ENCODE data around the gene FAM163B.
A peak's percentile ranks its signal among the peaks of the same experiment; 100 is the strongest.

The FAM163B gene

GRCh38 chr9:133609311-133610098 lies at the start of gene FAM163B:
TSS of gene FAM163B (minus strand) at chr9:133609389. CDS start at chr9:133580223, 29,166 bp downstream.
- DNase-seq (ENCODE audit: low read depth), result peak; percentile 5
- no peak for TF ChIP-seq CTCF (conservative IDR thresholded peaks at IDR 0.05; ENCODE audit: low read length)
- no peak within 1 kb of the TSS for H3K4me3 ChIP-seq (ENCODE audit: low read length)

GRCh38 chr9:133657120-133657661 lies 48.0 kb upstream of the FAM163B start:
- DNase-seq (ENCODE audit: low read depth), result no peak
- H3K4me3 ChIP-seq (ENCODE audit: low read length), result no peak overlapping the region
- no peak for TF ChIP-seq CTCF (conservative IDR thresholded peaks at IDR 0.05; ENCODE audit: low read length)

GRCh38 chr9:133656211-133657119 lies 47.3 kb upstream of the FAM163B start:
- no peak overlapping the region for H3K4me3 ChIP-seq (ENCODE audit: low read length)
- no peak for TF ChIP-seq CTCF (conservative IDR thresholded peaks at IDR 0.05; ENCODE audit: low read length)
- no peak for DNase-seq (ENCODE audit: low read depth)

- TF ChIP-seq CTCF (conservative IDR thresholded peaks at IDR 0.05; ENCODE audit: low read length), result no peak
- no peak for DNase-seq (ENCODE audit: low read depth)
- H3K4me3 ChIP-seq (ENCODE audit: low read length), result no peak overlapping the region
These were observed 46.5 kb upstream of the FAM163B start for GRCh38 chr9:133655701-133656100.

- no peak for DNase-seq (ENCODE audit: low read depth)
- TF ChIP-seq CTCF (conservative IDR thresholded peaks at IDR 0.05; ENCODE audit: low read length), result no peak
- no peak overlapping the region for H3K4me3 ChIP-seq (ENCODE audit: low read length)
These were observed 45.8 kb upstream of the FAM163B start for GRCh38 chr9:133654736-133655657.

- no peak overlapping the region for H3K4me3 ChIP-seq (ENCODE audit: low read length)
- no peak for DNase-seq (ENCODE audit: low read depth)
These were observed 44.4 kb upstream of the FAM163B start for GRCh38 chr9:133653638-133654037.

More at GRCh38 chr9:133653638-133654037, 44.4 kb upstream of the FAM163B start:
- TF ChIP-seq CTCF (conservative IDR thresholded peaks at IDR 0.05; ENCODE audit: low read length), result no peak

Data from AG10803 (cell line).